ENCODE measurements around the gene ZNF598.

The ZNF598 gene

GRCh38 chr16:1990351-1991134 is 19.1 kb downstream of the ZNF598 start:
- TF ChIP-seq ZBTB7A (IDR thresholded peaks at IDR 0.05; ENCODE audit: low read depth) (peak; percentile 77; the same call in 1 of the 2 replicates), USF1 (IDR thresholded peaks at IDR 0.05) (no peak)

DNA sequence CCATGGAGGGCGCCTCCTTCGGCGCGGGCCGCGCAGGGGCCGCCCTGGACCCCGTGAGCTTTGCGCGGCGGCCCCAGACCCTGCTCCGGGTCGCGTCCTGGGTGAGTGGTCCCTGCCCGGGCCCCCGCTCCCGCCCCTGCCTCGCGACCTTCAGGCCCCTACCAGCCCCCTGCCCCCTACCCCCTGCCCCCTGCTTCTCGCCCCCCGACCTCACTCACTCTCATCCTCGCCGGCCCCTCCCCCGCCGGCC is 19.6 kb downstream of the ZNF598 start:
- TF ChIP-seq CREB1 (IDR thresholded peaks at IDR 0.05; ENCODE audit: low read depth) (no peak), USF1 (IDR thresholded peaks at IDR 0.05) (no peak), ZBTB7A (IDR thresholded peaks at IDR 0.05; ENCODE audit: low read depth) (no peak), TCF12 (IDR thresholded peaks at IDR 0.05; ENCODE audit: low read depth) (no peak), REST (IDR thresholded peaks at IDR 0.05; ENCODE audit: low read depth) (no peak), FOXM1 (IDR thresholded peaks at IDR 0.05; ENCODE audit: borderline replicate concordance, low read depth) (no peak), TAF1 (IDR thresholded peaks at IDR 0.05; ENCODE audit: low read depth) (no peak), YY1 (IDR thresholded peaks at IDR 0.05; ENCODE audit: low read depth) (no peak), TEAD4 (IDR thresholded peaks at IDR 0.05) (no peak), EGR1 (IDR thresholded peaks at IDR 0.05) (no peak), NFIC (IDR thresholded peaks at IDR 0.05) (no peak), CEBPB (IDR thresholded peaks at IDR 0.05) (no peak), EP300 (IDR thresholded peaks at IDR 0.05; ENCODE audit: borderline replicate concordance) (no peak), RAD21 (IDR thresholded peaks at IDR 0.05; ENCODE audit: low read depth) (no peak)
- TF ChIP-seq, protein P1, sequence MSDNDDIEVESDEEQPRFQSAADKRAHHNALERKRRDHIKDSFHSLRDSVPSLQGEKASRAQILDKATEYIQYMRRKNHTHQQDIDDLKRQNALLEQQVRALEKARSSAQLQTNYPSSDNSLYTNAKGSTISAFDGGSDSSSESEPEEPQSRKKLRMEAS (IDR thresholded peaks at IDR 0.05): no peak

DNA sequence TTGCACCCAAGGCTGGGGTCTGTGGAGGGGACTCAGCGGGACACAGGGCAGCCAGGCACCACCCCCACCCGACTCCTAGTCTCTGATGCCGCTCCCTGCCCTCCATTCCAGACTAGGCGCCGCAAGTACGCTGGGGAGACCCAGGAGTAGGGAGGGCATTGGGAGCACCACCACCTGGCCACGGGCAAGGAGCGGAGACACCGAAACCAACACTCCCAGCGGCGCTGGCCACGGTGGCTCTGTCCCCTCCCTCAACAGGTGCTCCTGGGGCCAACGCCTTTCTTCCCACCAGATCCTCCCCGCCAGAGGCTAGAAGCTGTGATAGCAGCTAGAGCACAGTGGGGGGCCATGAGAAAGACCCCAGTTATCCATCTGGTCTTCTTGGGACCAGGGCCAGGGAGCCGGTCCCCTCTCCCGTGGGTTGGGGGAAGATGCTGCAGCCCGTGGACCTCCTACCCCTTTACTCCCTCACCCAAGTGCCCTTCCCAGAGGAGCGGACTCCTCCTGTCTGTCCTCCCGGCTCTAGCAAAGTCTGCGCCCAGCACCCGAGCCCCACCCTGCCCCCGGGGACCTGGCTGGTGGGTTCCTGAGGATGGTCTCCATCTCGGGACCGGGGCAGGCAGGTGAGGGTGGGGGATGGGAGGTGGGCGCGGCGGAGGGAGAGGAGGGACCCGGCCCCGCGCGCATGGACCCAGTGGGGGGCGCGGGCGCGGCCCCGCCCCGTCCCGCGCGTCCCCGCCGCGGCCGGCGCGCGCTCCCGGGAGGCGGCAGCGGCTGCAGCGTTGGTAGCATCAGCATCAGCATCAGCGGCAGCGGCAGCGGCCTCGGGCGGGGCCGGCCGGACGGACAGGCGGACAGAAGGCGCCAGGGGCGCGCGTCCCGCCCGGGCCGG is 20.2 kb downstream of the ZNF598 start, which contains the start of gene SYNGR3:
Gene SYNGR3 (plus strand): TSS at position 762 of the 892 bp plus-strand sequence. CDS start 133 bp downstream, outside the sequence.
- TF ChIP-seq EGR1 (IDR thresholded peaks at IDR 0.05): no peak
- TF ChIP-seq EP300 (IDR thresholded peaks at IDR 0.05; ENCODE audit: borderline replicate concordance): no peak
- TF ChIP-seq, protein P1 (IDR thresholded peaks at IDR 0.05): no peak
- TF ChIP-seq YY1 (IDR thresholded peaks at IDR 0.05; ENCODE audit: low read depth): no peak
- TF ChIP-seq CEBPB (IDR thresholded peaks at IDR 0.05): no peak
- TF ChIP-seq FOXM1 (IDR thresholded peaks at IDR 0.05; ENCODE audit: borderline replicate concordance, low read depth): no peak
- no peak; the same call in 1 of the 2 replicates for TF ChIP-seq ZBTB7A (IDR thresholded peaks at IDR 0.05; ENCODE audit: low read depth)
- no peak for TF ChIP-seq RAD21 (IDR thresholded peaks at IDR 0.05; ENCODE audit: low read depth)
- no peak for TF ChIP-seq REST (IDR thresholded peaks at IDR 0.05; ENCODE audit: low read depth)
- TF ChIP-seq USF1 (IDR thresholded peaks at IDR 0.05): no peak
- TF ChIP-seq NFIC (IDR thresholded peaks at IDR 0.05): no peak
- no peak for TF ChIP-seq TCF12 (IDR thresholded peaks at IDR 0.05; ENCODE audit: low read depth)
- TF ChIP-seq CREB1 (IDR thresholded peaks at IDR 0.05; ENCODE audit: low read depth): no peak
- TF ChIP-seq TEAD4 (IDR thresholded peaks at IDR 0.05): no peak
- no peak for TF ChIP-seq TAF1 (IDR thresholded peaks at IDR 0.05; ENCODE audit: low read depth)

- TF ChIP-seq EP300 (IDR thresholded peaks at IDR 0.05; ENCODE audit: borderline replicate concordance) (no peak), NFIC (IDR thresholded peaks at IDR 0.05) (no peak), ZBTB7A (IDR thresholded peaks at IDR 0.05; ENCODE audit: low read depth) (no peak), TCF12 (IDR thresholded peaks at IDR 0.05; ENCODE audit: low read depth) (no peak), USF1 (IDR thresholded peaks at IDR 0.05) (no peak), TEAD4 (IDR thresholded peaks at IDR 0.05) (no peak), EGR1 (IDR thresholded peaks at IDR 0.05) (no peak), RAD21 (IDR thresholded peaks at IDR 0.05; ENCODE audit: low read depth) (no peak), CREB1 (IDR thresholded peaks at IDR 0.05; ENCODE audit: low read depth) (no peak), FOXM1 (IDR thresholded peaks at IDR 0.05; ENCODE audit: borderline replicate concordance, low read depth) (no peak), TAF1 (IDR thresholded peaks at IDR 0.05; ENCODE audit: low read depth) (no peak), CEBPB (IDR thresholded peaks at IDR 0.05) (no peak)
- TF ChIP-seq, protein P1 (IDR thresholded peaks at IDR 0.05): no peak
These were observed 22.4 kb downstream of the ZNF598 start for GRCh38 chr16:1987198-1987597.
